ENCODE measurements around the gene TBP. TPM values are rescaled to one million over a fixed set of nuclear protein-coding genes. Genes with fewer than 3 reads are reported as not detected.
A peak's percentile ranks its signal among the peaks of the same experiment; 100 is the strongest.

Gene TBP
- total and polyA plus RNA-seq, 2 of the 13 experiments (the other 11 are each of a cell fraction or from before 2014, with no cell fraction given), result 21.7 to 28.1 TPM

GRCh38 chr6:170552765-170553533, 1.2 kb upstream of the TBP start, which contains the start of gene PSMB1 (continued):
- TF ChIP-seq CSRNP2 (CRISPR knock-in tag; conservative IDR thresholded peaks at IDR 0.05; ENCODE audit: low read depth) (no peak), ZNF563 (CRISPR knock-in tag; IDR thresholded peaks at IDR 0.05) (no peak; the same call in 1 of the 2 replicates), ZNF589 (CRISPR knock-in tag; conservative IDR thresholded peaks at IDR 0.05) (0 out of 2 replicates have a peak, but pooled peaks have one; percentile 49), ZNF230 (CRISPR knock-in tag; IDR thresholded peaks at IDR 0.05) (peak; percentile 91; the same call in 1 of the 2 replicates), ATAD3A (CRISPR knock-in tag; IDR thresholded peaks at IDR 0.05) (no peak), ZSCAN12 (CRISPR knock-in tag; IDR thresholded peaks at IDR 0.05) (0 out of 2 replicates have a peak, but pooled peaks have one; percentile 19), ZFY (CRISPR knock-in tag; IDR thresholded peaks at IDR 0.05) (peak; percentile 97), PBX2 (CRISPR knock-in tag; IDR thresholded peaks at IDR 0.05) (0 out of 2 replicates have a peak, but pooled peaks have one; percentile 6), KLF16 (CRISPR knock-in tag; IDR thresholded peaks at IDR 0.05) (peak in 1 of 2 experiments; percentile 77; a peak in 2 of 4 replicates), KDM6A (CRISPR knock-in tag; IDR thresholded peaks at IDR 0.05; ENCODE audit: low read depth) (no peak), ZNF577 (CRISPR knock-in tag; IDR thresholded peaks at IDR 0.05; ENCODE audit: borderline replicate concordance, low read depth) (no peak), MEF2D (CRISPR knock-in tag; IDR thresholded peaks at IDR 0.05) (peak; percentile 70), SETDB1 (CRISPR knock-in tag; IDR thresholded peaks at IDR 0.05; ENCODE audit: borderline replicate concordance) (no peak), ZNF350 (CRISPR knock-in tag; IDR thresholded peaks at IDR 0.05; ENCODE audit: borderline replicate concordance, low read depth) (peak; percentile 75), HNRNPK (IDR thresholded peaks at IDR 0.05; ENCODE audit: low read depth, low read length, poor library complexity, severe bottlenecking) (no peak), ELK4 (CRISPR knock-in tag; IDR thresholded peaks at IDR 0.05; ENCODE audit: borderline replicate concordance) (no peak; the same call in 1 of the 2 replicates), CBFB (CRISPR knock-in tag; IDR thresholded peaks at IDR 0.05) (peak; percentile 65; the same call in 1 of the 2 replicates), ZNF558 (CRISPR knock-in tag; IDR thresholded peaks at IDR 0.05; ENCODE audit: borderline replicate concordance) (no peak; the same call in 1 of the 2 replicates), MAF1 (CRISPR knock-in tag; IDR thresholded peaks at IDR 0.05; ENCODE audit: borderline replicate concordance) (no peak; the same call in 1 of the 2 replicates), ZBTB34 (CRISPR knock-in tag; IDR thresholded peaks at IDR 0.05) (peak; percentile 64; the same call in 1 of the 2 replicates), ZNF7 (CRISPR knock-in tag; IDR thresholded peaks at IDR 0.05) (no peak; the same call in 1 of the 2 replicates), ZNF432 (CRISPR knock-in tag; IDR thresholded peaks at IDR 0.05; ENCODE audit: borderline replicate concordance) (no peak), BORCS8-MEF2B (CRISPR knock-in tag; IDR thresholded peaks at IDR 0.05) (peak; percentile 83; the same call in 1 of the 2 replicates), ZSCAN29 (CRISPR knock-in tag; conservative IDR thresholded peaks at IDR 0.05) (no peak), ZNF670 (CRISPR knock-in tag; IDR thresholded peaks at IDR 0.05; ENCODE audit: borderline replicate concordance) (peak; percentile 74; the same call in 1 of the 2 replicates)

Data from HepG2 (cell line).